BJ (cell line): ENCODE results near the gene AJAP1. TPM values are rescaled to one million over a fixed set of nuclear protein-coding genes. Genes with fewer than 3 reads are reported as not detected.

Source experiments
- CTCF ChIA-PET: fragments of 350-600 bp; formaldehyde crosslinking; extraction: SDS; loops from one replicate; lab custom pipeline; 2021; ENCODE audit warnings: antibody characterized with exemption, inconsistent platforms; lab: Yijun Ruan, JAX
- POLR2A ChIA-PET: fragments of 300-600 bp; sonication (Branson Sonifier 250); formaldehyde crosslinking; extraction: SDS; loops from one replicate; lab custom pipeline; 2021; ENCODE audit warnings: antibody characterized with exemption; lab: Charles Lee
- DNase-seq: peaks from one replicate; pipeline ENCODE4 v3.0.0-alpha.2; 2011; ENCODE audit warnings: low read depth
- H3K27me3 ChIP-seq: 2 replicates; pipeline ENCODE4 v1.6.0; 2011; ENCODE audit warnings: low read length; ENCODE audit not compliant: control insufficient read depth, insufficient read depth
- H3K36me3 ChIP-seq: 2 replicates; pipeline ENCODE4 v1.5.1; 2011; ENCODE audit warnings: low read length; ENCODE audit not compliant: control insufficient read depth, insufficient read depth
- H3K4me3 ChIP-seq: 2 replicates; pipeline ENCODE4 v1.5.1; 2011; ENCODE audit warnings: low read depth, mild to moderate bottlenecking, control low read depth, low read length
- CTCF ChIP-seq: IDR thresholded peaks from 2 replicates; pipeline ENCODE4 v1.5.1; 2011; ENCODE audit warnings: low read depth, mild to moderate bottlenecking, control low read depth, inconsistent platforms, low read length, moderate library complexity; ENCODE audit not compliant: insufficient read depth
- polyA plus RNA-seq: library from polyadenylated mRNA; depleted of rRNA; stranded (reverse); fragments of >200 nt; gene quantifications from 2 replicates; pipeline ENCODE4 v1.2.3, GENCODE V29; 2011

Gene AJAP1
- polyA plus RNA-seq, 1 experiment: 0.80 TPM

GRCh38 chr1:4733446-4734177 lies 79.2 kb downstream of the AJAP1 start:
- CTCF ChIA-PET: no interaction called here
- DNase-seq: no peak
- POLR2A ChIA-PET: no interaction called here
- H3K36me3 ChIP-seq: no peaks in the 10 kb centered on the region
- TF ChIP-seq CTCF: no peak
- no peaks in the 10 kb centered on the region for H3K27me3 ChIP-seq
- H3K4me3 ChIP-seq: no peak overlapping the region

- no peak for TF ChIP-seq CTCF
- no peak for DNase-seq
- H3K27me3 ChIP-seq: no peaks in the 10 kb centered on the region
- no peaks in the 10 kb centered on the region for H3K36me3 ChIP-seq
- CTCF ChIA-PET: no interaction called here
- POLR2A ChIA-PET: no interaction called here
- no peak overlapping the region for H3K4me3 ChIP-seq
These were observed 79.8 kb downstream of the AJAP1 start for GRCh38 chr1:4734219-4734618.

GRCh38 chr1:4734791-4735190 lies 80.4 kb downstream of the AJAP1 start:
- POLR2A ChIA-PET: no interaction called here
- CTCF ChIA-PET: no interaction called here
- Histone ChIP-seq H3K27me3 (no peaks in the 10 kb centered on the region), H3K36me3 (no peaks in the 10 kb centered on the region), H3K4me3 (no peak overlapping the region)
- no peak for TF ChIP-seq CTCF
- no peak for DNase-seq

- H3K27me3 ChIP-seq: no peaks in the 10 kb centered on the region
- DNase-seq: no peak
- H3K36me3 ChIP-seq: no peaks in the 10 kb centered on the region
- no peak overlapping the region for H3K4me3 ChIP-seq
- CTCF ChIA-PET: no interaction called here
- POLR2A ChIA-PET: no interaction called here
- no peak for TF ChIP-seq CTCF
These were observed 81.8 kb downstream of the AJAP1 start for GRCh38 chr1:4736254-4736653.

GRCh38 chr1:4741876-4742423 lies 87.5 kb downstream of the AJAP1 start:
- ChIA-PET CTCF (no interaction called here), POLR2A (no interaction called here)
- TF ChIP-seq CTCF: no peak
- H3K27me3 ChIP-seq: no peaks in the 10 kb centered on the region
- DNase-seq: no peak
- no peak overlapping the region for H3K4me3 ChIP-seq
- no peaks in the 10 kb centered on the region for H3K36me3 ChIP-seq
